B cell (primary cell): ENCODE measurements around the gene P3H4. TPM values are rescaled to one million over a fixed set of nuclear protein-coding genes. Genes with fewer than 3 reads are reported as not detected.

Experiments used
- ATAC-seq: fragments of 200-7000 bp; cut with Tn5 transposase; one replicate; pipeline ENCODE4 v1.10.0; 2021; ENCODE audit warnings: low read depth, mild to moderate bottlenecking, moderate number of reproducible peaks, moderate library complexity
- CTCF ChIA-PET: fragments of 350-600 bp; sonication (Branson Sonifier 250); formaldehyde crosslinking; loops from one replicate; lab custom pipeline; 2021; ENCODE audit warnings: antibody characterized with exemption, inconsistent platforms; lab: Charles Lee
- POLR2A ChIA-PET: fragments of 350-600 bp; sonication (Branson Sonifier 250); formaldehyde crosslinking; loops from one replicate; lab custom pipeline; 2021; ENCODE audit warnings: antibody characterized with exemption; lab: Charles Lee
- DNase-seq: peaks from one replicate; pipeline ENCODE4 v3.0.0; 2013
- H2AFZ ChIP-seq: 2 replicates; pipeline ENCODE4 v1.6.1; 2012; ENCODE audit warnings: mild to moderate bottlenecking, low read depth, low read length; ENCODE audit not compliant: insufficient read depth, poor library complexity, severe bottlenecking
- H3K27ac ChIP-seq, 2 donors: 1 replicate in 1 of 2; 2 replicates in 1 of 2; pipeline ENCODE4 v1.5.1; 2012 to 2013; ENCODE audit warnings: low read length in 2 of 2, mild to moderate bottlenecking in 2 of 2, moderate library complexity in 1 of 2
- H3K27me3 ChIP-seq, 4 experiments: fragments of 200-600 bp in 1 of 4; sonication (generic) in 1 of 4; replicated peaks in 1 of 4; 1 replicate in 2 of 4; 2 replicates in 2 of 4; pipeline versions ENCODE4 v1.6.1 to v1.7.0; 2013 to 2016; ENCODE audit warnings: low read length in 3 of 4, mild to moderate bottlenecking in 2 of 4, mixed read lengths in 1 of 4, moderate library complexity in 1 of 4; ENCODE audit not compliant: insufficient read depth in 4 of 4, control insufficient read depth in 3 of 4; ENCODE audit errors: control extremely low read depth in 1 of 4
- H3K36me3 ChIP-seq, 2 experiments: replicated peaks in 1 of 2; 1 replicate in 1 of 2; 2 replicates in 1 of 2; pipeline versions ENCODE4 v1.6.1 to v1.7.1; 2013; ENCODE audit warnings: low read length in 1 of 2; ENCODE audit not compliant: insufficient read depth in 2 of 2, control insufficient read depth in 1 of 2; ENCODE audit errors: control extremely low read depth in 1 of 2, extremely low read depth in 1 of 2
- H3K4me1 ChIP-seq, 2 donors: fragments of 200-600 bp in 1 of 2; sonication (generic) in 1 of 2; 1 replicate in 1 of 2; 2 replicates in 1 of 2; pipeline versions ENCODE4 v1.5.1 to v1.6.1; 2013 to 2017; ENCODE audit warnings: low read length in 2 of 2; ENCODE audit not compliant: control insufficient read depth in 2 of 2, insufficient read depth in 2 of 2
- H3K4me2 ChIP-seq: replicated peaks from 2 replicates; pipeline ENCODE3; 2012; ENCODE audit warnings: mild to moderate bottlenecking, low read depth, low read length; ENCODE audit not compliant: poor library complexity, severe bottlenecking
- H3K4me3 ChIP-seq, 5 experiments: fragments of 200-600 bp in 1 of 5; sonication (generic) in 1 of 5; 1 replicate in 3 of 5; 2 replicates in 2 of 5; pipeline versions ENCODE4 v1.5.1 to v1.7.0; 2011 to 2016; ENCODE audit warnings: low read length in 4 of 5, mild to moderate bottlenecking in 4 of 5, low read depth in 2 of 5, control low read depth in 1 of 5, moderate library complexity in 1 of 5; ENCODE audit not compliant: insufficient read depth in 1 of 5; ENCODE audit errors: control extremely low read depth in 1 of 5, extremely low read depth in 1 of 5
- H3K79me2 ChIP-seq: fragments of 200-600 bp; sonication (generic); one replicate; pipeline ENCODE4 v1.6.0; 2016; ENCODE audit warnings: low read length; ENCODE audit not compliant: control insufficient read depth, insufficient read depth
- H3K9ac ChIP-seq: fragments of 200-600 bp; sonication (generic); 2 replicates; pipeline ENCODE4 v1.6.1; 2017; ENCODE audit warnings: mild to moderate bottlenecking, low read length, moderate library complexity
- H3K9me3 ChIP-seq, 3 donors: one replicate each; pipeline versions ENCODE4 v1.6.1 to v1.7.1; 2013; ENCODE audit warnings: low read length in 2 of 3; ENCODE audit not compliant: control insufficient read depth in 2 of 3, insufficient read depth in 1 of 3; ENCODE audit errors: control extremely low read depth in 1 of 3
- H4K20me1 ChIP-seq: 2 replicates; pipeline ENCODE4 v1.6.0; 2012; ENCODE audit warnings: mild to moderate bottlenecking, low read length; ENCODE audit not compliant: insufficient read depth, control insufficient read depth, poor library complexity, severe bottlenecking
- H3K27ac Mint-ChIP-seq: one replicate; pipeline ENCODE4 v1.8.0; 2021; ENCODE audit warnings: mixed read lengths
- H3K27me3 Mint-ChIP-seq: one replicate; pipeline ENCODE4 v1.8.0; 2021; ENCODE audit warnings: mixed read lengths
- H3K4me1 Mint-ChIP-seq: one replicate; pipeline ENCODE4 v1.8.0; 2021; ENCODE audit warnings: mixed read lengths
- H3K4me3 Mint-ChIP-seq: one replicate; pipeline ENCODE4 v1.8.0; 2021; ENCODE audit warnings: mixed read lengths
- H3K9me3 Mint-ChIP-seq: one replicate; pipeline ENCODE4 v1.8.0; 2022; ENCODE audit warnings: mixed read lengths; ENCODE audit not compliant: insufficient read depth
- CTCF ChIP-seq: fragments of 200-600 bp; IDR thresholded peaks from one replicate; pipeline ENCODE4 v1.8.0; 2022; ENCODE audit warnings: antibody characterized with exemption, mild to moderate bottlenecking
- EZH2 ChIP-seq: IDR thresholded peaks from 2 replicates; pipeline ENCODE4 v1.6.1; 2012; ENCODE audit warnings: borderline replicate concordance, low read depth, mild to moderate bottlenecking, moderate library complexity, low read length; ENCODE audit not compliant: insufficient read depth, poor library complexity, severe bottlenecking
- WGBS: methylation state at CpG from one replicate; pipeline ENCODE4 v1.1.5; 2013; ENCODE audit warnings: missing lambda C conversion rate; ENCODE audit not compliant: insufficient coverage; 5-methylcytosine and 5-hydroxymethylcytosine counted together
- intact Hi-C: fragments of 100-400 bp; cut with micrococcal nuclease; formaldehyde crosslinking; loops from one replicate; pipeline ENCODE4 v1.10.0; 2022
- polyA plus RNA-seq: library from polyadenylated mRNA; depleted of rRNA; stranded (reverse); fragments of >200 nt; gene quantifications from 2 replicates; pipeline ENCODE4 v1.2.3, GENCODE V29; 2012
- total RNA-seq, 2 donors: library from RNA; stranded (reverse); fragments of 120-200 nt in 1 of 2; gene quantifications; 1 replicate in 1 of 2; 2 replicates in 1 of 2; pipeline versions ENCODE4 v1.2.3 to v1.2.4, GENCODE V29; 2013 to 2022

Gene P3H4
- total and polyA plus RNA-seq, 2 donors (not counting 1 experiment from before 2014, with no cell fraction given): 1.3 to 2.8 TPM

- no peak overlapping the region for H3K4me2 ChIP-seq
These were observed 18.6 kb downstream of the P3H4 start for GRCh38 chr17:41792845-41793783.

More at GRCh38 chr17:41792845-41793783, 18.6 kb downstream of the P3H4 start:
- Histone ChIP-seq H2AFZ (no peak overlapping the region), H3K9me3 (no peaks in the 10 kb centered on the region), H4K20me1 (no peaks in the 10 kb centered on the region), H3K9ac (no peak overlapping the region), H3K36me3 (no peaks in the 10 kb centered on the region), H3K27me3 (no peaks in the 10 kb centered on the region), H3K4me1 (no peaks in the 10 kb centered on the region), H3K4me3 (no peak overlapping the region), H3K79me2 (no peaks in the 10 kb centered on the region), H3K27ac (no peak overlapping the region)
- TF ChIP-seq CTCF: no peak
- no peak for TF ChIP-seq EZH2
- no peaks in the 10 kb centered on the region for H3K27me3 Mint-ChIP-seq
- ChIA-PET CTCF (interaction anchor here (1.4 kb wide), 1 partner anchor 9 kb away, joined by 4 read pairs; no protein-coding TSS in a partner anchor), POLR2A (no interaction called here)
- 81% methylated on average over 10 of the region's 22 CpGs for WGBS
- no peak overlapping the region for H3K4me3 Mint-ChIP-seq
- intact Hi-C loops: no loop called here
- no peak overlapping the region for H3K27ac Mint-ChIP-seq
- DNase-seq (no peak), ATAC-seq (no peak)
- peaks cover 1% of the 10 kb centered on the region for H3K4me1 Mint-ChIP-seq
- H3K9me3 Mint-ChIP-seq: no peaks in the 10 kb centered on the region
